Activated naive CD4-positive, alpha-beta T cell treated with anti-CD3 and anti-CD28 coated beads for 36 hours (primary cell): ENCODE data around the gene GTF2H3. TPM values are rescaled to one million over a fixed set of nuclear protein-coding genes. Genes with fewer than 3 reads are reported as not detected.

Experiments
- CTCF ChIA-PET: fragments of 350-600 bp; sonication (Branson Sonifier 250); formaldehyde crosslinking; loops from one replicate; lab custom pipeline; 2021; ENCODE audit warnings: antibody characterized with exemption; lab: Charles Lee
- DNase-seq: peaks from one replicate; pipeline ENCODE4 v3.0.0-alpha.2; 2020
- H3K27ac Mint-ChIP-seq: one replicate; pipeline ENCODE4 v1.8.0; 2021; ENCODE audit warnings: mild to moderate bottlenecking, mixed read lengths
- H3K27me3 Mint-ChIP-seq: one replicate; pipeline ENCODE4 v1.8.0; 2021; ENCODE audit warnings: low read depth, mixed read lengths
- H3K36me3 Mint-ChIP-seq: one replicate; pipeline ENCODE4 v1.8.0; 2021; ENCODE audit warnings: low read depth, mixed read lengths
- H3K4me1 Mint-ChIP-seq: one replicate; pipeline ENCODE4 v1.8.0; 2021; ENCODE audit warnings: low read depth, mixed read lengths
- H3K4me3 Mint-ChIP-seq: one replicate; pipeline ENCODE4 v1.8.0; 2021; ENCODE audit warnings: mild to moderate bottlenecking, moderate library complexity, mixed read lengths
- H3K9me3 Mint-ChIP-seq: one replicate; pipeline ENCODE4 v1.8.0; 2021; ENCODE audit warnings: mixed read lengths
- intact Hi-C: fragments of 100-400 bp; cut with micrococcal nuclease; formaldehyde crosslinking; loops from one replicate; pipeline ENCODE4 v1.15.1; 2023
- total RNA-seq, 2 experiments: library from RNA; stranded (reverse); gene quantifications; one replicate each; pipeline ENCODE4 v1.2.3, GENCODE V29; 2021

The GTF2H3 gene
- total RNA-seq, 2 experiments from 2014 or later, result 56.6 to 57.7 TPM

DNA sequence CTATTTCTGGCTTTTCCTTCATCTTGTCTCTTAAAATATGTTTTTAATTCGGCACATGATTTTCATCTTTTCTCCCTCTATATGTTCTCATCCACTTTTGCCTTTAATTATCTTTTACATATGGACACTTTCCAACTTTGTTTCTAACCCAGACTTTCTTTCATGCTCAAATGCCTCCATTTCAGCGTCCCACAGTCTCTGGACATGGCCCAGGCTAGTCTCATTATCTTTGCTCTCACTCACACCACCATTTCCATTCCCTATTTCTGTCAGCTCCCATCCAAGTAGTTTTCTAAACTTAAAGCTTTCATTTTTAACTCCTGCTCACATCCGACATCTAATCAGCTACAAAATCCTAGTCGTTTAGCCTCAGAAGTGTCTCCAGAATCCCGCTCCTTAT, 14.8 kb downstream of the GTF2H3 start:
- H3K27me3 Mint-ChIP-seq, result no peaks in the 10 kb centered on the region
- no peaks in the 10 kb centered on the region for H3K4me1 Mint-ChIP-seq
- DNase-seq, result no peak
- no peak overlapping the region for H3K27ac Mint-ChIP-seq
- CTCF ChIA-PET, result no interaction called here
- intact Hi-C loops, result no loop called here
- peaks cover 21% of the 10 kb centered on the region for H3K36me3 Mint-ChIP-seq
- H3K9me3 Mint-ChIP-seq, result no peaks in the 10 kb centered on the region
- no peak overlapping the region for H3K4me3 Mint-ChIP-seq

DNA sequence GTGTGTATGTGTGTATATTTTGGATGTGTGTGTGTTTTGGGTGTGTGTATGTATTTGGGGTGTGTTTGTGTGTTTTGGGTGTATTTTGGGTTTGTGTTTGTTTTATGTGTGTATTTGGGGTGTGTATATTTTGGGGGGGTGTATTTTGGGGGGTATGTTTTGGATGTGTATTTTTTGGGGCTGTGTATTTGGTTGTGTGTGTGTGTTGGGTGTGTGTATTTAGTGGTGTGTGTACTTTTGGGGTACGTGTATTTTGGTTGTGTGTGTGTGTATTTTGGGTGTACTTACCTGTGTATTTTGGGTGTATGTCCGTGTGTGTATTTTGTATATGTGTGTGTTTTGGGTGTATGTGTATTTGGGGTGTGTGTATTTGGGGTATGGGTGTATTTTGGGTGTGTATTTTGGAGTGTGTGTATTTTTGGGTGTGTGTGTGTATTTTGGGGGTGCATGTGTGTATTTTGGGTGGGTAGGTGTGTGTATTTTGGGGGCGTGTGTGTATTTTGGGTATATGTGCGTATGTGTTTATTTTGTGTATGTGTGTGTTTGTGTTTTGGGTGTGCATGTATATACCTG, 20.6 kb downstream of the GTF2H3 start:
- DNase-seq, result no peak
- CTCF ChIA-PET, result no interaction called here
- Mint-ChIP-seq H3K9me3 (no peaks in the 10 kb centered on the region), H3K36me3 (peaks cover 34% of the 10 kb centered on the region), H3K4me3 (no peak overlapping the region), H3K27ac (no peak overlapping the region), H3K4me1 (peaks cover under 1% of the 10 kb centered on the region), H3K27me3 (no peaks in the 10 kb centered on the region)
- intact Hi-C loops, result no loop called here

DNA sequence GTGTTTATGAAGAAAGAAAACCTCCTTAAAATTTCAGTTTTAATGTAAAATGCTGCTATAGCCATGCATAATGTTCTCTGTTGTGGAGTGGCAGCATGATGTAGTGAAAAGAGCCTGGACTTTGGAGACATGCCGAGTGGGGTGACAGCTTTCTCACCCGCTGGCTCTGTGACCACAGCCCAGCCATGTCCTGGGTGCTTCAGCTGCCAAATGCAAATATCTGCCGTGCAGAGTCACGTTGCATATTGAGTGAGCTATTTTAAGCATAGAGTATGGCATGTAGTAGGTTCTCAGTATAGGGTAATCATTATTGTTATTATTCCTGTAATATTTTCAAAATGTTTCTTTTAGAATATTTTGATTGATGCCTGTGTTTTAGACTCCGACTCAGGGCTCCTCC, 21.8 kb downstream of the GTF2H3 start:
- Mint-ChIP-seq H3K27ac (no peak overlapping the region), H3K27me3 (no peaks in the 10 kb centered on the region), H3K36me3 (peaks cover 40% of the 10 kb centered on the region), H3K9me3 (no peaks in the 10 kb centered on the region), H3K4me1 (peaks cover 8% of the 10 kb centered on the region), H3K4me3 (no peak overlapping the region)
- CTCF ChIA-PET, result no interaction called here
- DNase-seq, result no peak
- intact Hi-C loops, result no loop called here

DNA sequence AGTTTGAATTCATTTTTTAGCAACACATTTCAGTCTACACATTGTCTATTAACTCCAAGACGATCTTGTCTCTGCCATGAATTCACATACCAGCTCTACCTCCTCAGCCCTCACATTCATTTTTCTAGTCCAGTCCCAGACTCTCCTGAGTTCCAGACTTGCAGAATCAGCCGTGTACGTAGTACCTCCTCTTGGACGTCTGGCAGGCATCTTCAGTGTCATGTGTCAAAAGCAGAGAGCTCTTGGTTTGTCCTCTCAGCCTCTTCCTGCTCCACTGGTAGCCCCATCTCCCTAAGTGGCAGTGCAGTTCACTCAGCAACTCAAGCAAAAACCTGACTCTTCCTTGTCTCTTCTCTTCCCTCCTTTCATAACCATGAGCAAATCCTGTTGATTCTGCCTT, 22.8 kb downstream of the GTF2H3 start:
- Mint-ChIP-seq H3K27me3 (no peaks in the 10 kb centered on the region), H3K4me1 (peaks cover 8% of the 10 kb centered on the region), H3K36me3 (peaks cover 43% of the 10 kb centered on the region), H3K4me3 (no peak overlapping the region), H3K9me3 (no peaks in the 10 kb centered on the region), H3K27ac (no peak overlapping the region)
- CTCF ChIA-PET, result interaction anchor here (0.7 kb wide), 2 partner anchors 100 to 985 kb away, joined by 3 to 5 read pairs; no protein-coding TSS in a partner anchor
- no peak for DNase-seq
- intact Hi-C loops, result no loop called here

DNA sequence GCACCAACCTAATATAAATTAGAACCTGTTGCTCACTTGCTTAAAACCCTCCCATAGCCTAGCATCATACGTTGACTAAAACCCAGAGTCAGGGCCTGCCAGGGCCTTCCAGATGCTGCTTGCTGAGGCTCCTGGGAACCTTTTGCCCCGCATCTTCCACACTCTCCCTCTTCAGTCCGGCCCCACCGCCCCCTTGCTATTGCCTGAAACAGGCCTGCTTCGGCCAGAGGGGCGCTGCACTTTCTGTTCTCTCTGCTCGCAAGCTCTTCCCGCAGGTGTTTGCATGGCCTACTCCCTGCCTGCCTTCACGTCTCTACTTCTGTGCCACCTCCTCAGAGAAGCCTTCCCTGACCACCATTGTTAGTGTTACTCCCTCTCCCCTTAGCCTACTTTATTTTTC, 23.6 kb downstream of the GTF2H3 start:
- intact Hi-C loops, result no loop called here
- Mint-ChIP-seq H3K27ac (no peak overlapping the region), H3K27me3 (no peaks in the 10 kb centered on the region), H3K36me3 (peaks cover 38% of the 10 kb centered on the region), H3K4me3 (no peak overlapping the region), H3K4me1 (peaks cover 8% of the 10 kb centered on the region), H3K9me3 (no peaks in the 10 kb centered on the region)
- CTCF ChIA-PET, result interaction anchor here (0.7 kb wide), 2 partner anchors 100 to 984 kb away, joined by 3 to 5 read pairs; no protein-coding TSS in a partner anchor
- DNase-seq, result no peak

DNA sequence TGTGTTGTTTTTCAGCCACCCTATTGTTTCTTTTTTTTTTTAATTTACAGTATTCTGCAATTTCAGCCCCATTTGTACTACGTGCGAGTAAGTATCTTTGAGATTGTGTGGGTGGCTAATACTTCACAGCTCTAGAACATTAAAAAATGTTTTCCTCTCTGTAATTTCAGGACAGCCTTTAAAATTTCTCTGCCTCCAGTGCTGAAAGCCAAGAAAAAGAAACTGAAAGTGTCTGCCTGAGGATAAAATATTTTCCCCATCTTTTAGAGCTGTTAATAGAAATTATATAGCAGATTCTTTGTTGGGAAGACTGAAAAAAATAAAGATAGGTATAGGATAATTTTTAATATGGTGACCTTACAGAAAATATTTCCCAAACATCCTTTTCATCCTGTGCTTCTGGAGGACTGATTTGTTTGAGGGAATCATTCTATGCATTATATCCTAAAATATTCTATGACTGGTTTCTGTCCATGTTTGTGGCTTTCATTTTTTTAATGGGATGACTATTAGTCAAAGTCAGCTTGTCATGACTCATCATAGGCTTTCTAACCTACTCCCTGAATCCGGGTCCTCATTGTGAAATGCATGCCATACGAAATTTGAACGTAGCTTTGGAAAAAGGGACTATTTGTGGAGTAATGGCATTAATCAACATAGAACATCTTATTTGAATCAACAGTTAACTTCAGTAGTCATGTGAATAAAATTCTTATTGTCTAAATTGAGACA, 26.5 kb downstream of the GTF2H3 start:
- Mint-ChIP-seq H3K4me1 (peaks cover 8% of the 10 kb centered on the region), H3K27ac (peak overlapping the region; percentile 64), H3K27me3 (no peaks in the 10 kb centered on the region), H3K4me3 (no peak overlapping the region), H3K36me3 (peaks cover 39% of the 10 kb centered on the region), H3K9me3 (no peaks in the 10 kb centered on the region)
- intact Hi-C loops, result no loop called here
- CTCF ChIA-PET, result interaction anchor here (0.7 kb wide), 1 partner anchor 13 kb away, joined by 3 read pairs; no protein-coding TSS in a partner anchor
- DNase-seq, result no peak

DNA sequence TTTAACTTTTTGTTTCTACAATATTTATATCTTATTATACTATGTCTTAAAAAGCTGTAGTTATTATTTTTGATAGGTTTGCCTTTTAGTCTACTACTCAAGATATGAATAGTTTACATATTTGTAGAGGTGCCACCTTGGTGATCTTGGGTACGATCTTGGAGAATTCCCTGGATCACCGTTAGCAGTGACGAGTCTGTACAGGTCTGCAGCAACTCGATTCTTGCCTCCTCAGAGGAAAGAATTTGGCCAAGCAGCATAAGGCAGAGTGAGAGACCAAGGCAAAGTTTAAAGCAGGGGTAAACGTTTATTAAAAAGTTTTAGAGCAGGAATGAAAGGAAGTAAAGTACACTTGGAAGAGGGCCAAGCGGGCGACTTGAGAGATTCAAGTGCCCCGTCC, 34.1 kb downstream of the GTF2H3 start:
- Mint-ChIP-seq H3K36me3 (peaks cover 14% of the 10 kb centered on the region), H3K27me3 (no peaks in the 10 kb centered on the region), H3K9me3 (no peaks in the 10 kb centered on the region), H3K27ac (no peak overlapping the region), H3K4me1 (peaks cover 15% of the 10 kb centered on the region), H3K4me3 (no peak overlapping the region)
- DNase-seq, result no peak
- CTCF ChIA-PET, result no interaction called here
- intact Hi-C loops, result no loop called here

DNA sequence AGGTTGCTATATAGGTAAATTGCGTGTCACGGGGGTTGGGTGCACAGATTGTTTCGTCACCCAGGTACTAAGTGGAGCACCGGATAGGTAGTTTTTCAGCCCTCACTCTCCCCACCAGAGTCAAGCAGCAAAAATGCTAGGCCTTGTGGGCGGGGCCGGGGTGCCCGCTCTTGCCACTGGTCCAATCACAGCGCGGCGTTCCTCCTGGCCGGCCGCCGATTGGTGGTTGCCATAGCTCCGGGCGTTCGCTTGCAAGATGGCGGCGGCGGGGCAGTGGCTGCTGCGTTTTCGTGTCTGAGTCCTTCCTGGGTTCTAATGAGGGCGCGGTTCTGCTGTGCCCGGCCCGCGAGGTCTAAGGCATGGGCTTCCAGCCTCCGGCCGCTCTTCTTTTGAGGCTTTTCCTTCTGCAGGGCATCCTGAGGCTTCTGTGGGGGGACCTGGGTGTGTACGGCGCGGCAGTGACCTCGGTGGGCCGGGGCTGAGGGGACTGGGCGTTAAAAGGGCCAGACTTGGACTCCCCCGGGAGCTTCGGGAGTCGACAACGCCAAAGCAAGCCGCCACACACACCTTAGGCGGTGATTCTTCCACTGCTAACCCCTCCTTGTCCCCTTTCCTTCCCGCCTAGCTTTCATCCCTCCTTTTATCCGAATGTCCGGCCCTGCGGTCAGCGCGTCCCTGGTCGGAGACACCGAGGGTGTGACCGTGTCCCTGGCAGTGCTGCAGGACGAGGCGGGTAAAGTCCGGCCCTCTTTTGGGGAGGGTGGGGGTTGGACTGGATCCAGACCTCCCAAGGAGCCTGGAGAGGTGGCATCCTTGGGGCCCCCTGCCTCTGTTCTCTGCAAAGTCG, 37.5 kb downstream of the GTF2H3 start, which contains the start of gene TCTN2:
TCTN2 (plus strand) TSS at position 232 of the 847 bp plus-strand sequence; CDS start at position 360, 128 bp downstream.
- H3K36me3 Mint-ChIP-seq, result no peaks in the 10 kb centered on the region
- no peak within 1 kb of the TSS for H3K27ac Mint-ChIP-seq
- H3K4me1 Mint-ChIP-seq, result peaks cover 17% of the 10 kb centered on the region
- intact Hi-C loops, result loop anchor here (1.0 to 2.0 kb wide), 2 partner anchors 38 to 43 kb away; partner anchors contain the start of genes EIF2B1 and GTF2H3
- CTCF ChIA-PET, result no interaction called here
- peak; percentile 95 for DNase-seq
- H3K27me3 Mint-ChIP-seq, result no peaks in the 10 kb centered on the region
- peak within 1 kb of the TSS; percentile 81 for H3K4me3 Mint-ChIP-seq
- H3K9me3 Mint-ChIP-seq, result no peaks in the 10 kb centered on the region

DNA sequence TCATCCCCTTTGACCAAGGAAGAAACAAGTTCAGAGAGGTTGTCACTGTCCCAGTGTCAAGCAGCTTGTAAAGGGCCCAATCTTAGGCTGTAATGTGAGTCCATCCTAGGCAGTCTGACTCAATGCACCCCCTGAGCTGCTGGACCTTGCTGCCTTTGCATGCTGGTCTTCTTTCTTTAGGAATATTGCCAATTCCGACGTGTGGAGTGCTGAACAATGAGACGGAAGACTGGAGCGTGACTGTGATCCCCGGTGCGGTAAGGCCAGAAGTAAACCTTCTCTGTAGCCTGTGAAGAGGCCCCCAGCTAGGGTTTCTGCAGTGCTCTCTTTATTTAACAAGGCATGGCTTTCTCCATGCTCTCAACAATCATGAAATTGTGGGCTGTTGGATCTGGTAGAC, 38.2 kb downstream of the GTF2H3 start:
- H3K27me3 Mint-ChIP-seq, result no peaks in the 10 kb centered on the region
- CTCF ChIA-PET, result no interaction called here

DNA sequence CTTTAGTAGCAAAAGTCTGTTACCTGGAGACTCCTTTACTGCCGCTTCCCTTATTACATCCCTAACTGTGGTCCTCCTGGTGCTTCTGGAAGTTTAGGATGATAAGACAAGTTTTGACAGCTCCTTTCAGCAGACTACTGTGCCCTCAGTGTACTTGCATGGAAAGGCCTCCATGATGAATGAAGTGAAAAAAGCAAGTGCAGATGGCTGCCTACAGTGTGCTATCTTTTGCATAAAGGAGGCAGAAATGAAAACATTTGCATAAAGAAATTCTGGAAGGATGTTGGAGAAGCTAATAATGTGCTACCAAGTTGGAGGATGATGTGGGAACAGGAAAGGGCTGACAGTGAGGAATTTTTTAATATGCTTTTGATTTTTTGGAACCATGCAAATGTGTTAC, 41.8 kb downstream of the GTF2H3 start:
- peaks cover 17% of the 10 kb centered on the region for H3K4me1 Mint-ChIP-seq
- no peak for DNase-seq
- H3K9me3 Mint-ChIP-seq, result no peaks in the 10 kb centered on the region
- H3K27ac Mint-ChIP-seq, result no peak overlapping the region
- intact Hi-C loops, result no loop called here
- H3K36me3 Mint-ChIP-seq, result peaks cover 5% of the 10 kb centered on the region
- CTCF ChIA-PET, result no interaction called here
- no peaks in the 10 kb centered on the region for H3K27me3 Mint-ChIP-seq
- no peak overlapping the region for H3K4me3 Mint-ChIP-seq

More for the DNA sequence above, 38.2 kb downstream of the GTF2H3 start:
- H3K36me3 Mint-ChIP-seq, result no peaks in the 10 kb centered on the region
- no peaks in the 10 kb centered on the region for H3K9me3 Mint-ChIP-seq
- no peak for DNase-seq
- intact Hi-C loops, result loop anchor here (1.0 to 2.0 kb wide), 2 partner anchors 39 to 42 kb away; partner anchors contain the start of genes EIF2B1 and GTF2H3
- peaks cover 17% of the 10 kb centered on the region for H3K4me1 Mint-ChIP-seq
- peak overlapping the region; percentile 81 for H3K4me3 Mint-ChIP-seq
- H3K27ac Mint-ChIP-seq, result no peak overlapping the region

DNA sequence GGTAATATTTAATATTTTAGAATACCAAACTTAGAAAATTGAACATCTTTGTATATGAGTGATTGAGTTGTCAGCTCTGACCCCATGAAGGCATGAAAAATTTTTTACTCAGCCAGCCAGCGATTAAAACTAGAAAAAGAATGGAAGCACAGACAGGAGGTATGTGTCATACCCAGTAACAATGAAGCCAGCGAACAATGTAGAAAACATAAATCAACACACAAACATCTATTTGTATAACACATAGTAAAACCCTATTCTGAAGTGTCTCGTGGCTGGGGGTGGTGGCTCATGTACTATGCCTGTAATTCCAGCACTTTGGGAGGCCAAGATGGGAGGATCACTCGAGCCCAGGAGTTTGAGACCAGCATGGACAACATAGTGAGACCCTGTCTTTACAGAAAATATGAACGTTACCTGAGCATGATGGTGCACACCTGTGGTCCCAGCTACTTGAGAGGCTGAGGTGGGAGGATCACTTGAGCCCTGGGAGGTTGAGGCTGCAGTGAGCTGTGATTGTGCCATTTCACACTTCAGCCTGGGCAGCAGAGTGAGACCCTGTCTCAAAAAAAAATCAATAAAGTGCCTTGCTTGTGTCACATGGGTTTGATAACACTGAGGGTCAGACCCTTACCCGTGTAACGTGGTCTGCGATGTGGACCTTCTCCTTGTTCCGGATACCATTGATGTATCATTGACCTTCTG, 43.1 kb downstream of the GTF2H3 start:
- Mint-ChIP-seq H3K27ac (no peak overlapping the region), H3K4me1 (peaks cover 7% of the 10 kb centered on the region), H3K9me3 (no peaks in the 10 kb centered on the region), H3K4me3 (no peak overlapping the region), H3K27me3 (no peaks in the 10 kb centered on the region), H3K36me3 (peaks cover 9% of the 10 kb centered on the region)
- intact Hi-C loops, result no loop called here
- CTCF ChIA-PET, result no interaction called here
- DNase-seq, result no peak

DNA sequence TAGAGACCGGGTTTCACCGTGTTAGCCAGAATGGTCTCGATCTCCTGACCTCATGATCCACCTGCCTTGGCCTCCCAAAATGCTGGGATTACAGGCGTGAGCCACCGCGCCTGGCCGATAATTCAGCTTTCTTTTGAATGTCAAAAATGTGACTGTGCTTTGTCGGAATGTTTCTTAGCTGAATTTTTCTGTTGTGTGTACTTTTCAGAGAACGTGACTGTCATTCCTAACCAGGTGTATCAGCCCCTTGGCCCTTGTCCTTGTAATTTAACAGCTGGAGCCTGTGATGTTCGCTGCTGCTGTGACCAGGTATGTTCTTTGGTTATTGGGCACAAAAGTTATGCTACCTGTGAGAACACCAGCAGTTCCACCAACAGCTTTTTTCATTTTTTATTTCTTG, 45.4 kb downstream of the GTF2H3 start:
- no peak for DNase-seq
- Mint-ChIP-seq H3K27me3 (no peaks in the 10 kb centered on the region), H3K4me1 (no peaks in the 10 kb centered on the region), H3K36me3 (peaks cover 9% of the 10 kb centered on the region), H3K27ac (no peak overlapping the region), H3K4me3 (no peak overlapping the region), H3K9me3 (no peaks in the 10 kb centered on the region)
- CTCF ChIA-PET, result no interaction called here
- intact Hi-C loops, result no loop called here
